Panc1 (cell line): ENCODE results near the gene SERINC3. TPM values are rescaled to one million over a fixed set of nuclear protein-coding genes. Genes with fewer than 3 reads are reported as not detected.

ENCODE experiments used
- ATAC-seq: fragments of 200-7000 bp; cut with Tn5 transposase; 2 replicates; pipeline ENCODE4 v1.9.1; 2020; ENCODE audit warnings: mild to moderate bottlenecking, moderate library complexity
- BruUV-seq: library from RNA; stranded (reverse); fragments of 400-500 nt; replicated peaks from 2 replicates; lab custom pipeline; 2021; lab: Mats Ljungman, UMichigan
- CTCF ChIA-PET: fragments of 300-600 bp; sonication (Branson Sonifier 250); formaldehyde crosslinking; loops from one replicate; lab custom pipeline; 2022; ENCODE audit warnings: antibody characterized with exemption; lab: Charles Lee
- POLR2A ChIA-PET: fragments of 300-600 bp; sonication (Branson Sonifier 250); formaldehyde crosslinking; loops from one replicate; lab custom pipeline; 2022; ENCODE audit warnings: antibody characterized with exemption; lab: Charles Lee
- DNase-seq: peaks from one replicate; pipeline ENCODE4 v3.0.0-alpha.2; 2010; ENCODE audit warnings: low read depth, low spot score
- H3K27ac ChIP-seq: 2 replicates; pipeline ENCODE4 v1.5.1; 2011; ENCODE audit warnings: mild to moderate bottlenecking, low read length, inconsistent platforms
- H3K27me3 ChIP-seq: fragments of 200-500 bp; sonication (Bioruptor generic); 2 replicates; pipeline ENCODE4 v1.6.0; 2014; ENCODE audit warnings: low read length, inconsistent platforms; ENCODE audit not compliant: control insufficient read depth, insufficient read depth
- H3K36me3 ChIP-seq: fragments of 200-500 bp; sonication (Bioruptor generic); 2 replicates; pipeline ENCODE4 v1.5.1; 2014; ENCODE audit warnings: inconsistent platforms, mild to moderate bottlenecking, low read length, moderate library complexity; ENCODE audit not compliant: control insufficient read depth, insufficient read depth
- H3K4me1 ChIP-seq: 2 replicates; pipeline ENCODE4 v1.5.1; 2011; ENCODE audit warnings: inconsistent platforms, mild to moderate bottlenecking, low read length, moderate library complexity; ENCODE audit not compliant: control insufficient read depth, insufficient read depth
- H3K4me3 ChIP-seq, 2 experiments: 2 replicates each; pipeline ENCODE4 v1.5.1; 2011 to 2012; ENCODE audit warnings: low read depth in 2 of 2, low read length in 2 of 2, mild to moderate bottlenecking in 2 of 2, inconsistent platforms in 1 of 2, moderate library complexity in 1 of 2
- H3K9me3 ChIP-seq: fragments of 200-500 bp; sonication (Bioruptor generic); 2 replicates; pipeline ENCODE4 v1.5.1; 2014; ENCODE audit warnings: low read depth, mild to moderate bottlenecking, inconsistent platforms, low read length, moderate library complexity; ENCODE audit not compliant: control insufficient read depth, insufficient read depth
- POLR2AphosphoS5 ChIP-seq: IDR thresholded peaks from 2 replicates; pipeline ENCODE4 v1.6.1; 2012; ENCODE audit warnings: mild to moderate bottlenecking, low read depth, low read length, moderate library complexity
- SIN3A ChIP-seq: IDR thresholded peaks from 2 replicates; pipeline ENCODE4 v1.6.1; 2012; ENCODE audit warnings: low read depth, mild to moderate bottlenecking, low read length, moderate library complexity, borderline replicate concordance; ENCODE audit not compliant: insufficient read depth
- TCF7L2 ChIP-seq: IDR thresholded peaks from 2 replicates; pipeline ENCODE4 v1.6.1; 2011; ENCODE audit warnings: mild to moderate bottlenecking, low read depth, low read length, inconsistent platforms
- in situ Hi-C: cut with HindIII; loops from 2 replicates; pipeline ENCODE4 v1.10.0; 2016; ENCODE audit warnings: low sequenced_read_pairs, low pct_unique_long_range_greater_than_20kb
- intact Hi-C: fragments of 100-400 bp; cut with micrococcal nuclease; formaldehyde crosslinking; loops from one replicate; pipeline ENCODE4 v1.10.0; 2022; ENCODE audit not compliant: unreplicated experiment
- total RNA-seq: library from RNA; stranded (reverse); gene quantifications from one replicate; pipeline ENCODE4 v1.2.1, GENCODE V29; 2021; ENCODE audit not compliant: unreplicated experiment
- TF ChIP-seq, protein P1 (sequence below): fragments of 450-650 bp; IDR thresholded peaks from 2 replicates; pipeline ENCODE4 v1.5.1; 2017; ENCODE audit warnings: mild to moderate bottlenecking
- TF ChIP-seq, protein P2 (sequence below), 2 experiments: IDR thresholded peaks; 2 replicates each; pipeline ENCODE4 v1.6.1; 2011 to 2012; ENCODE audit warnings: low read depth in 2 of 2, control low read depth in 1 of 2, low read length in 1 of 2, mild to moderate bottlenecking in 1 of 2, moderate library complexity in 1 of 2; ENCODE audit not compliant: insufficient read depth in 1 of 2

The SERINC3 gene
- total RNA-seq, 1 experiment from 2014 or later, result 76.4 TPM

DNA sequence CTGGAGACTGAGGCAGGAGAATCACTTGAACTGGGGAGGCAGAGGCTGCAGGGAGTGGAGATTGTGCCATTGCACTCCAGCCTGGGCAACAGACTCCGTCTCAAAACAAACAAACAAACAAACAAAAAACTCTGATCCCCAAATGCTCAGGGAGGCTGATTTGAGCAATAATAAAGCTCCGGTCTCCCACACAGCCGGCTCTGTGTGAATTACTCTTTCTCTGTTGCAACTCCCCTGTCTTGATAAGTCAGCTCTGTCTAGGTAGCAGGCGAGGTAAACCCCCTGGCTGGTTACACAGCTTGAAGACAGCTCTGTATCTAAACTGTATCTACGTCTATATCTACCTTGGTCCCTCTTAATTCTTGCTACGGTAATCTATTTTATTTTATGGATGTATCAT, 6.4 kb upstream of the SERINC3 start:
- H3K27ac ChIP-seq, result no peak overlapping the region
- in situ Hi-C loops, result no loop called here
- TF ChIP-seq TCF7L2 (no peak), SIN3A (no peak), POLR2AphosphoS5 (no peak)
- TF ChIP-seq, protein P1, sequence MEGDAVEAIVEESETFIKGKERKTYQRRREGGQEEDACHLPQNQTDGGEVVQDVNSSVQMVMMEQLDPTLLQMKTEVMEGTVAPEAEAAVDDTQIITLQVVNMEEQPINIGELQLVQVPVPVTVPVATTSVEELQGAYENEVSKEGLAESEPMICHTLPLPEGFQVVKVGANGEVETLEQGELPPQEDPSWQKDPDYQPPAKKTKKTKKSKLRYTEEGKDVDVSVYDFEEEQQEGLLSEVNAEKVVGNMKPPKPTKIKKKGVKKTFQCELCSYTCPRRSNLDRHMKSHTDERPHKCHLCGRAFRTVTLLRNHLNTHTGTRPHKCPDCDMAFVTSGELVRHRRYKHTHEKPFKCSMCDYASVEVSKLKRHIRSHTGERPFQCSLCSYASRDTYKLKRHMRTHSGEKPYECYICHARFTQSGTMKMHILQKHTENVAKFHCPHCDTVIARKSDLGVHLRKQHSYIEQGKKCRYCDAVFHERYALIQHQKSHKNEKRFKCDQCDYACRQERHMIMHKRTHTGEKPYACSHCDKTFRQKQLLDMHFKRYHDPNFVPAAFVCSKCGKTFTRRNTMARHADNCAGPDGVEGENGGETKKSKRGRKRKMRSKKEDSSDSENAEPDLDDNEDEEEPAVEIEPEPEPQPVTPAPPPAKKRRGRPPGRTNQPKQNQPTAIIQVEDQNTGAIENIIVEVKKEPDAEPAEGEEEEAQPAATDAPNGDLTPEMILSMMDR, result no peak
- TF ChIP-seq, protein P2, sequence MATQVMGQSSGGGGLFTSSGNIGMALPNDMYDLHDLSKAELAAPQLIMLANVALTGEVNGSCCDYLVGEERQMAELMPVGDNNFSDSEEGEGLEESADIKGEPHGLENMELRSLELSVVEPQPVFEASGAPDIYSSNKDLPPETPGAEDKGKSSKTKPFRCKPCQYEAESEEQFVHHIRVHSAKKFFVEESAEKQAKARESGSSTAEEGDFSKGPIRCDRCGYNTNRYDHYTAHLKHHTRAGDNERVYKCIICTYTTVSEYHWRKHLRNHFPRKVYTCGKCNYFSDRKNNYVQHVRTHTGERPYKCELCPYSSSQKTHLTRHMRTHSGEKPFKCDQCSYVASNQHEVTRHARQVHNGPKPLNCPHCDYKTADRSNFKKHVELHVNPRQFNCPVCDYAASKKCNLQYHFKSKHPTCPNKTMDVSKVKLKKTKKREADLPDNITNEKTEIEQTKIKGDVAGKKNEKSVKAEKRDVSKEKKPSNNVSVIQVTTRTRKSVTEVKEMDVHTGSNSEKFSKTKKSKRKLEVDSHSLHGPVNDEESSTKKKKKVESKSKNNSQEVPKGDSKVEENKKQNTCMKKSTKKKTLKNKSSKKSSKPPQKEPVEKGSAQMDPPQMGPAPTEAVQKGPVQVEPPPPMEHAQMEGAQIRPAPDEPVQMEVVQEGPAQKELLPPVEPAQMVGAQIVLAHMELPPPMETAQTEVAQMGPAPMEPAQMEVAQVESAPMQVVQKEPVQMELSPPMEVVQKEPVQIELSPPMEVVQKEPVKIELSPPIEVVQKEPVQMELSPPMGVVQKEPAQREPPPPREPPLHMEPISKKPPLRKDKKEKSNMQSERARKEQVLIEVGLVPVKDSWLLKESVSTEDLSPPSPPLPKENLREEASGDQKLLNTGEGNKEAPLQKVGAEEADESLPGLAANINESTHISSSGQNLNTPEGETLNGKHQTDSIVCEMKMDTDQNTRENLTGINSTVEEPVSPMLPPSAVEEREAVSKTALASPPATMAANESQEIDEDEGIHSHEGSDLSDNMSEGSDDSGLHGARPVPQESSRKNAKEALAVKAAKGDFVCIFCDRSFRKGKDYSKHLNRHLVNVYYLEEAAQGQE (IDR thresholded peaks at IDR 0.05; ENCODE audit: insufficient read depth in 1 of 2, low read depth in 2 of 2, low read length in 1 of 2), result no peak
- H3K36me3 ChIP-seq, result no peaks in the 10 kb centered on the region
- H3K27me3 ChIP-seq, result no peaks in the 10 kb centered on the region
- BruUV-seq, result no TSS peak
- intact Hi-C loops, result no loop called here
- ChIA-PET CTCF (no interaction called here), POLR2A (no interaction called here)
- ATAC-seq (no peak), DNase-seq (no peak)
- H3K9me3 ChIP-seq, result no peaks in the 10 kb centered on the region
- H3K4me3 ChIP-seq, result no peak overlapping the region
- peaks cover 8% of the 10 kb centered on the region; the same call in 1 of the 2 replicates for H3K4me1 ChIP-seq

- no peak for TF ChIP-seq SIN3A
- TF ChIP-seq, protein P1, result no peak
- no peak for TF ChIP-seq POLR2AphosphoS5
- TF ChIP-seq, protein P2 (IDR thresholded peaks at IDR 0.05; ENCODE audit: insufficient read depth in 1 of 2, low read depth in 2 of 2, low read length in 1 of 2), result no peak
- no peak for TF ChIP-seq TCF7L2
- intact Hi-C loops, result no loop called here
- no TSS peak for BruUV-seq
- POLR2A ChIA-PET, result no interaction called here
- Histone ChIP-seq H3K27ac (no peak overlapping the region), H3K27me3 (no peaks in the 10 kb centered on the region), H3K4me3 (no peak overlapping the region), H3K4me1 (peaks cover 3% of the 10 kb centered on the region; the same call in 1 of the 2 replicates), H3K9me3 (no peaks in the 10 kb centered on the region), H3K36me3 (no peaks in the 10 kb centered on the region)
- DNase-seq, result no peak
- in situ Hi-C loops, result no loop called here
- no peak for ATAC-seq
- CTCF ChIA-PET, result no interaction called here
Observed at GRCh38 chr20:44527716-44528199, 5.9 kb upstream of the SERINC3 start.
